Measurements from ENCODE around the gene TMEM223.
"Not testable (repeated sequence)": the region's sequence is repeated elsewhere in the genome, so short reads cannot be mapped to it uniquely, and the experiment has no call there.

The TMEM223 gene
- 0.42 to 12.0 (median 6.7) reads per million in 17 experiments for total RNA-seq

GRCh38 chr11:62791501-62792201 is at the start of gene TMEM223:
Gene TMEM223 (minus strand): TSS chr11:62792006. CDS start chr11:62791994, 12 bp downstream.
- DNase-seq = peak; percentile 86 to 95 (median 90)

GRCh38 chr11:62840721-62841360 is 49.0 kb upstream of the TMEM223 start:
- peak; percentile 81 to 87 (median 84) for DNase-seq

- DNase-seq = peak; percentile 96 to 97 (median 97)
Observed at GRCh38 chr11:62839050-62839945, 47.5 kb upstream of the TMEM223 start, which contains the start of gene WDR74. Gene WDR74 (minus strand): TSS chr11:62839590. CDS start chr11:62839570, 20 bp downstream.

GRCh38 chr11:62835336-62835735 is 43.5 kb upstream of the TMEM223 start:
- DNase-seq = no peak

DNA sequence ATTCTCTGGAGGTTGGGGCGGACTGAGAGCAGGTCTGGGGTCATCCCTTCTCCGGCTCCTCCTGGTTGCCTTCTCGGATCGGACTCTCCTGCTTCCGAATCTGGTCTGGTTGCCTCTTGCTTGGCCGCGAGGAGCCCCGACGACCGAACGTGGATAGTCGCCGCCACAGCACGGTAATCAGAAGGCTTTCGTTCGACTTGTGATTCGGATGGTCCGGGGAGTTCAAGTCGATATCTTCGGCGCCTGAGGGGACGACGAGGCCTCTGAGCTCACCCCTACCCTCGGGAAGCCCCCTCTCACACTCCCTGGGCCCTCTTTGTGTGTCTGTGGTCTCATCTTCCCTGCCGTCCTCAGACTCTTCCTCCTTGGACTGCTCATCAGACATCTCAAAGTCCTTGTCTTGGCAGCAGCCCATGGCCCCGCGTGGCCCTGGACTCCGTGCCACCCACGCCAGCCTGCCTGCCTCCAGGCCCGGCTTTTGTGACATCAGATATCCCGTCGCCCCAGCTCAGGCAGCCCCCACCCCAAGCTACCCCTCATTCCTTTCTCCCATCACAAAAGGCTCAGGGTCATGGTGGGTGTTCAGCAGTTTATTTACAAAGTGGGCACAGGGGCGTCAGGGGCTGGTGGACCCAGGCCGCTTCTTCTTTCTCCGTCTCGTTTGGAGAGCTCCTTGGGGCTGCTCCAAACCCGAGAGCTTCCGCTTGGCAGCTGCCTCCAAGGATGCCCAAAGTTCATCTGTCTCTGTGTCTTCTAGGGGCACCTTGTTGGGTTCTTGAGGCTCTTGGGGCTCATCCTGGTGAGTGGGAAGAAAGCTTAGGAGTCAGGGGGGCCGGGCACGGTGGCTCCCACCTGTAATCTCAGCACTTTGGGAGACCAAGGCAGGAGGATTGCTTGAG is 40.8 kb upstream of the TMEM223 start, which contains the start of gene TEX54:
TEX54 (minus strand) TSS at position 506 of the 899 bp plus-strand sequence.
- peak in 3 of 4 experiments; percentile 49 to 68 (median 53) for DNase-seq

DNA sequence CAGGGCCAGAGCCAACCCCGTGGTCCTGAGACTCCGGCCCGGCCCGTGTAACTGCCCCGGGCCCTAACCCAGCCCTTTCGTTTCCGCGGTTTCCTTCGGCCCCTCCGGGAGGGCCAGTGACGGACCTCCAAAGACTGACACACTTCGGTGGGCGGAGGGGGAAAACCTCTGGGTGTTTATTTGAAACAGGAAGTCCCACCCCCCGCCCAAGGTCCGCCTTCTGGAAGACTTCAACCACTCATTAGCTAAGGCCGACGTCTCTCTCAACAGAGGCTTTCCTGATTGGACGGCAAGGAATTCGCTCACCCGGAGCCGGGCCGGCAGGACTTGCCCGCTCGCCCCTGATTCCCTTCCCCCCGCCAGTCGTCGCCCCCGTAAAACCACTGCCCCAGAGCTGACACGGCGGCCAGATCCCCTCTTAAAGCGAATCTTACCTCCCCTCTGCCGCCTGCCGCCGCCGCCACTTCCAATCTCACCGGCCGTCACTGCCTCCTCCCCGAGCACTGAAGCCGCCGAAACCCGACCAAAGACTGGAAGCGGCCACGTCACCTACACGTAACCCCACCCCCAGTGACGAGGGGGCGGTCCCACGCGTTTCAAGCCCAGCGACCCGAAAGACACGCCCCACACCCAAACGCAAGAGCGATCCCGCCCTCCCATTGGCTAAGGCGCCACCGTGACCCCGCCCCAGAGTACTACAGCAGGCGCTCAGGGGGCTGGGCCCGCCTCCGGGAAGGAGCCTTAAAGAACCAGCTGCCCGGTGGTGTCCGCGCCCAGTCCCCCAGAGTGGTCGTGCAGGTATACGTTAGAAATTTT is 39.9 kb upstream of the TMEM223 start, which contains the start of gene STX5:
STX5 (minus strand) TSS at position 532 of the 816 bp plus-strand sequence. CDS start 808 bp downstream, outside the sequence.
- peak; percentile 99 to 100 (median 99) for DNase-seq

GRCh38 chr11:62830904-62831519 is 39.2 kb upstream of the TMEM223 start:
- DNase-seq = no peak

GRCh38 chr11:62828130-62828529 is 36.3 kb upstream of the TMEM223 start:
- DNase-seq = not testable (repeated sequence)

DNA sequence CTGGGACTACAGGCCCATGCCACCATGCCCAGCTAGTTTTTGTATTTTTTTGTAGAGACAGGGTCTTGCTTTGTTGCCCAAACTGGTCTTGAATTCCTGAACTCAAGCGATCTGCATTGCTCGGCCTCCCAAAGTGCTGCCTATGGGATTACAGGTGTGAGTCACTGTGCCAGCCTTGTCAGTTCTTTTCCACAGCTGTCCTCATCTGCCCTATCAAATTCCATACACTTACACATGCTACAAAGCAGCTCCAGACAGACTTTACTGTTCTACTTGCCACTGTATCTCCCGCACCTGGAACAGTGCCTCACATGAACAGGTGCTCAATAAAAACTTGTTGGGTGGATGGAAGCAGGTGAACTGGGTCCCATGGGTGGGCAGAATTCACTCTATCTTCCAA is 31.9 kb upstream of the TMEM223 start:
- no peak for DNase-seq

DNA sequence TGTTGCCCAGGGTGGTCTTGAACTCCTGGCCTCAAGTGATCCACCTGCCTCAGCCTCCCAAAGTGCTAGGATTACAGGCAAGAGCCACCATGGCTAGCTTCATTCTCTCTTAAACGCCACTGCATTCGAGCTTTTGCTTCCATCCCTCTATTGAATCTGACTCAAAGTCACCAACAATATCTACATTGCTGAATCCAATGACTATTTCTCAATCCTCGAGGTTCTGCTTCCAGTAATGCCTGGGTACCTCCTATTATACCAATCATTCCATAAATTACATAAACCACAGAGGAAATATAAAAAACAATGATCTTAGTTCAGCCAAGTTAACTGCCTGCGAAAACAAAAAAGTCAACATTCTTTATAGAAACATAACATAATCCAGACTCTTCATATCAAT is 25.3 kb upstream of the TMEM223 start:
- DNase-seq = peak in 2 of 4 experiments; percentile 35 to 41

DNA sequence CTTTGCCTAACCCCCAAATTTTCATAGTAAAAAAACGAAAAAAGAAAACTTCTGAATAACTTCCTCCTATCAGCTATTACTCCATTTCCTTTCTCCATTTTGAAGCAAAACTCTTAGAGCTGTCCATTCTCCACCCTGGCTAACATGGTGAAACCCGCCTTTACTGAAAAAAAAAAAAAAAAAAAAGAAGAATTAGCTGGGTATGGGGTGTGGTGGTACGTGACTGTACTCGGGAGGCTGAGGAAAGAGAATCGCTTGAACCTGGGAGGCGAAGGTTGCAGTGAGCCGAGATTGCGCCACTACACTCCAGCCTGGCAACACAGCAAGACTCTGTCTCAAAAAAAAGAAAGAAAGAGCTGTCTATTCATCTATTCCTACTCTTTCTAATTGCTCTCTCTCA is 24.8 kb upstream of the TMEM223 start:
- peak in 3 of 4 experiments; percentile 53 to 72 (median 71) for DNase-seq

GRCh38 chr11:62811659-62812058 is 19.9 kb upstream of the TMEM223 start:
- no peak for DNase-seq

DNA sequence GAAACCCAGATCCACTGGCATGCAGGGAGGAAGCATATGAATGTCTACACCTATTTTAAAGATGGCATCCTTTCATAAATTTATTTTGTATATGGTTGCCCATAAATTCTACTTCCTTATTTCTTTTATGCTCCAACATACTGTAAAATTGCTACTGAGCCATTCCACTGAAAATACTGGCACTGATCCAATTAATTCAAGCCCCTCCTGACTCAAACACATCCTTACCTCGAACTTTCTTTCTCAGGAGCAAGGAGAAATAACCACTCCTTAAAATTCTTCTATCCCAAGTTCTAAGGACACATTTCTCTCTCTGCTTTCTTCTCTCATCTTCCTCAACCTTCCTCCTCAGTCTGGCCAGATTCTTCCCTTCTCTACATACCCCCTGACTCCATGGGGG is 18.9 kb upstream of the TMEM223 start:
- no peak for DNase-seq

- peak; percentile 84 to 94 (median 91) for DNase-seq
Observed at GRCh38 chr11:62806611-62807121, 14.9 kb upstream of the TMEM223 start.

DNA sequence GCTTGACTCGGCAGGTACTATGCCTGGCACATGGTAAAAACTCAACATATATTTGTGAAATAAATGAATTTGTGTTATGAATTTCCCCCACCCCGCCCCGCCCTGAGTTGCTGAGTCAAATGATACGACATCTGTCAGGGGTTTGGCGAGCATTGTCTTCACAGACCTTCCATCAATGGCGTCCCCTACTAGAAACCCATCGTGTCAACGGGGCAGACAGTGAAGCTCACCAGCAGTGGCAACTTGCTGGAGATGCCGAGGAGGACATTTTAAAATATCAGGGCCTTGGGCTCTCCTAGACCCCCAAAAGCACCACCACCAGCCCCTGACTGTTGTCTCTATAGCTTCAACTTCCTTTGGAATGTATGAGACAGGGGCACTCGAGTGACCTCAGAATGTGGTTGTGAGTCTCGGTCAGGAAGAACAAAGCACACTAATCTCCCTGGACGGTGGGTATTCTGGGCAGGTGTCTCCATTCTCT is 14.2 kb upstream of the TMEM223 start:
- peak in 3 of 4 experiments; percentile 11 to 20 (median 15) for DNase-seq

DNA sequence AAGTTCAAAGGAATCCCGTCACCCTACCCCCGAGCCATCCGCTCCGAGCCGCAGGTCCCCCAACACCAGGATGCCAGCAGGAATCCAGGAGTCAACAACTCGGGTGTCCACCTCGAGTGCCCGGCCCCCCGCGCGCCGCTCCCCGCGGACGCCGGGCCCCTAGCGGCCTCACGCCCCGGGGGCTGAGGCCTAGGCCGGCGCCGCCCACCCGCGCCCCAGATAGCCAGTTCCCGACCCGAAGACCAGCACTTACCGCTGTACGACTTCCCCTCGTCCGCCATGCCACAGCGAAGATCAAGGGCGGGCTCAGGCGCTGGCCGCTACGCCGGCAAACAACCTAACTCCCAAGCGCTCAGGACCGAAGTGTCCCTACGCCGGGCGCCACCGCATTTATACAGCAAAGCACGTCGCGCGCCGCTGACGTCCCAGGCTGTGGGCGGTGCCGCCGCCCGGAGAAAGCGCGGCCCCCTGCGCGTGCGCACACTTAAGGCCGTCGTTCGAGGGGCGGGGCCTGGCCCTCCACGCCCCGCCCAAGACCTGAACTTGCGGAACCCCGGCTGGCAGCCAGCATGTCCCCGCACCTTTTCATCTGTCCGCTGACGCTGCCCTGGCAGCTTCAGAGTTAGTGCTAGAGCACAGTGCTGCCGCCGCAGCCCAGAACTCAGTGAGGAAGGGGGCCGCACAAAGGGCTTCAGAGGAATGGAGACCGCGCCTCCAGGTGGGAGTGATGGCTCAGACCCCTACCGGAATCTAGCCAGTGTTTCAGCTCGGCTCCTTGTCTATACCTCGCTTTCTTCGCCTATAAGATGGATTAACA is 13.5 kb upstream of the TMEM223 start, which contains the start of gene NXF1:
NXF1 (minus strand) TSS at position 365 of the 817 bp plus-strand sequence; CDS start at position 281, 84 bp downstream.
- peak; percentile 97 to 100 (median 99) for DNase-seq

GRCh38 chr11:62804310-62805075 is 12.7 kb upstream of the TMEM223 start:
- peak; percentile 42 to 69 (median 59) for DNase-seq

DNA sequence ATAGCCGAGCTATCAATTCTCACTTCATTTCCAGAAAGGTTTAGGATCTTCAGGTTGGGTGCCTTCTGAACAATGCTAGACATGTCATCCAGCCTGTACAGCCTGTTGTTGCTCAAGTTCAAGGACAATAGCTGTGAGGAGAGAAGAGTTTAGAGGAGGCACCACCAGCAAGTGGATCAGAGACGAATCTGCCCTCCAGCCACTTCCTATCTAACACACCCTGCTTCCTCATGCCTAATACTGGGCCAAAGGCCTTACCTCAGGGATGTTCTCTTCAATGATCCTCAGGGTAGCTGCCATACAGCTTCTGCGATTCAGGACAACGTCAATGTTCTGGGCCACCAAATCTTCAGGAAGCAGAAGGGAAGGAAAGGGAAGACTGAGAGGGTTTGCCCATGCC is 9.3 kb upstream of the TMEM223 start:
- DNase-seq = no peak
